Vagina (tissue), 2 donors: ENCODE measurements around the gene ACVRL1.

ENCODE experiments used
- POLR2A ChIP-seq, 2 donors: fragments of 450-650 bp; IDR thresholded peaks; one replicate each; pipeline ENCODE4 v1.6.1; 2017; ENCODE audit warnings: antibody characterized with exemption in 2 of 2, mild to moderate bottlenecking in 2 of 2, moderate library complexity in 2 of 2
- POLR2AphosphoS5 ChIP-seq, 2 donors: sonication (generic); formaldehyde crosslinking; IDR thresholded peaks; one replicate each; pipeline ENCODE4 v1.9.0; 2017; ENCODE audit warnings: antibody characterized with exemption in 2 of 2, mild to moderate bottlenecking in 2 of 2, low read depth in 1 of 2; ENCODE audit not compliant: insufficient read depth in 1 of 2
- TF ChIP-seq, protein P1 (sequence below), 3 experiments: fragments of 450-650 bp in 2 of 3; fragments of 200-600 bp in 1 of 3; sonication (generic) in 1 of 3; IDR thresholded peaks; one replicate each; pipeline ENCODE4 v1.5.1; 2017 to 2019; ENCODE audit warnings: antibody characterized with exemption in 3 of 3, mild to moderate bottlenecking in 2 of 3, moderate library complexity in 2 of 3

DNA sequence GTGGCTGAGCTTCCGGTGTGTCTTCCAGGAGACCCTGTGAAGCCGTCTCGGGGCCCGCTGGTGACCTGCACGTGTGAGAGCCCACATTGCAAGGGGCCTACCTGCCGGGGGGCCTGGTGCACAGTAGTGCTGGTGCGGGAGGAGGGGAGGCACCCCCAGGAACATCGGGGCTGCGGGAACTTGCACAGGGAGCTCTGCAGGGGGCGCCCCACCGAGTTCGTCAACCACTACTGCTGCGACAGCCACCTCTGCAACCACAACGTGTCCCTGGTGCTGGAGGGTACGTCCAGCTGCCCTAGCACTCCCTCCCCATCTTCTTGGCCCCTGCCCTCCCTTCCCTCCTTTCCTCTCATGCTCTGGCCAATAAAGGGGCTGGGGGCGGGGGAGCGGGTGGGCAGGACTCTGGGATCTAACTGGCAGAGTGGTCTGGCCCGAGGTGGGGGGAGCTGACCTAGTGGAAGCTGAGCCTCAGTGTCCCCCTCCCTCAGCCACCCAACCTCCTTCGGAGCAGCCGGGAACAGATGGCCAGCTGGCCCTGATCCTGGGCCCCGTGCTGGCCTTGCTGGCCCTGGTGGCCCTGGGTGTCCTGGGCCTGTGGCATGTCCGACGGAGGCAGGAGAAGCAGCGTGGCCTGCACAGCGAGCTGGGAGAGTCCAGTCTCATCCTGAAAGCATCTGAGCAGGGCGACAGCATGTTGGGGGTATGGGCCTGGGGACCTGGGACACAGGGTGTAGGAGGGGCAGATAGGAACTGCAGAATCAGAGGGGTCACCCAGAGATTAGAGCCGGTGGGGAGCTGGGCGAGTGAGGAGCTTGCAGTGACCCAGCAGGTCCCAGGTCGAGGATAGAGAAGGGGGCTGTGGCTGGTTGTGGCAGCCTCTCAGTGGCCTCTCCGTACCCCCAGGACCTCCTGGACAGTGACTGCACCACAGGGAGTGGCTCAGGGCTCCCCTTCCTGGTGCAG lies 6.0 kb downstream of the ACVRL1 start:
- TF ChIP-seq, protein P1, sequence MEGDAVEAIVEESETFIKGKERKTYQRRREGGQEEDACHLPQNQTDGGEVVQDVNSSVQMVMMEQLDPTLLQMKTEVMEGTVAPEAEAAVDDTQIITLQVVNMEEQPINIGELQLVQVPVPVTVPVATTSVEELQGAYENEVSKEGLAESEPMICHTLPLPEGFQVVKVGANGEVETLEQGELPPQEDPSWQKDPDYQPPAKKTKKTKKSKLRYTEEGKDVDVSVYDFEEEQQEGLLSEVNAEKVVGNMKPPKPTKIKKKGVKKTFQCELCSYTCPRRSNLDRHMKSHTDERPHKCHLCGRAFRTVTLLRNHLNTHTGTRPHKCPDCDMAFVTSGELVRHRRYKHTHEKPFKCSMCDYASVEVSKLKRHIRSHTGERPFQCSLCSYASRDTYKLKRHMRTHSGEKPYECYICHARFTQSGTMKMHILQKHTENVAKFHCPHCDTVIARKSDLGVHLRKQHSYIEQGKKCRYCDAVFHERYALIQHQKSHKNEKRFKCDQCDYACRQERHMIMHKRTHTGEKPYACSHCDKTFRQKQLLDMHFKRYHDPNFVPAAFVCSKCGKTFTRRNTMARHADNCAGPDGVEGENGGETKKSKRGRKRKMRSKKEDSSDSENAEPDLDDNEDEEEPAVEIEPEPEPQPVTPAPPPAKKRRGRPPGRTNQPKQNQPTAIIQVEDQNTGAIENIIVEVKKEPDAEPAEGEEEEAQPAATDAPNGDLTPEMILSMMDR (IDR thresholded peaks at IDR 0.05) = no peak
- TF ChIP-seq POLR2A (IDR thresholded peaks at IDR 0.05) = no peak
- no peak for TF ChIP-seq POLR2AphosphoS5 (IDR thresholded peaks at IDR 0.05; ENCODE audit: insufficient read depth in 1 of 2, low read depth in 1 of 2)
